PFSK-1 (cell line): ENCODE results near the gene GRK3.

Experiments
- FOXP2 ChIP-seq: optimal IDR thresholded peaks from 2 replicates; pipeline ENCODE3; 2011; ENCODE audit warnings: borderline replicate concordance, control low read depth, inconsistent platforms; ENCODE audit not compliant: insufficient read depth; ENCODE audit errors: extremely low read length, extremely low read depth
- POLR2AphosphoS5 ChIP-seq: IDR thresholded peaks from 2 replicates; pipeline ENCODE4 v1.6.1; 2012; ENCODE audit warnings: low read depth, mild to moderate bottlenecking, control low read depth, low read length, moderate library complexity
- SIN3A ChIP-seq: IDR thresholded peaks from 2 replicates; pipeline ENCODE4 v1.6.1; 2012; ENCODE audit warnings: mild to moderate bottlenecking, low read length, moderate library complexity, borderline replicate concordance; ENCODE audit not compliant: insufficient read depth
- TAF1 ChIP-seq: IDR thresholded peaks from 2 replicates; pipeline ENCODE4 v1.6.1; 2012; ENCODE audit warnings: low read length, control low read depth, borderline replicate concordance; ENCODE audit not compliant: insufficient read depth
- TF ChIP-seq, protein P1 (sequence below), 2 experiments: IDR thresholded peaks; 2 replicates each; pipeline versions ENCODE4 v1.6.1 to v1.8.0; 2011 to 2012; ENCODE audit warnings: low read depth in 2 of 2, low read length in 2 of 2, control low read depth in 1 of 2, inconsistent platforms in 1 of 2, mild to moderate bottlenecking in 1 of 2, moderate library complexity in 1 of 2; ENCODE audit not compliant: insufficient read depth in 1 of 2

Gene GRK3

DNA sequence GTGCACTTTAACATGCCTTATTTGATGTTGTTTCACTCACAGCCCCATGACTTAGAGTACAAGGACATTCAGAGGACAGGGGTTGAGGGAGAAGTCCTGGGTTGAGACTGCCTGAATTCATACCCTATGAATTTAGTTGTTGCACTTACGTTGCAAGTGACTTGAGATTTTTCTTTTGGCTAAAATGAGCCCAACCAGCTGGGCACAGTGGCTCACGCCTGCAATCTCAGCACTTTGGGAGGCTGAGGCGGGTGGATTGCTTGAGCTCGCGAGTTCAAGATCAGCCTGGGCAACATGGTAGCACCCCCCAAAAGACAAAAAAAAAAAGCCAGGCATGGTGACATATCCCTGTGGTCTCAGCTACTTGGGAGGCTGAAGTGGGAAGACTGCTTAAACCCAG is 7.3 kb upstream of the GRK3 start:
- TF ChIP-seq TAF1: no peak
- TF ChIP-seq POLR2AphosphoS5: no peak
- TF ChIP-seq, protein P1, sequence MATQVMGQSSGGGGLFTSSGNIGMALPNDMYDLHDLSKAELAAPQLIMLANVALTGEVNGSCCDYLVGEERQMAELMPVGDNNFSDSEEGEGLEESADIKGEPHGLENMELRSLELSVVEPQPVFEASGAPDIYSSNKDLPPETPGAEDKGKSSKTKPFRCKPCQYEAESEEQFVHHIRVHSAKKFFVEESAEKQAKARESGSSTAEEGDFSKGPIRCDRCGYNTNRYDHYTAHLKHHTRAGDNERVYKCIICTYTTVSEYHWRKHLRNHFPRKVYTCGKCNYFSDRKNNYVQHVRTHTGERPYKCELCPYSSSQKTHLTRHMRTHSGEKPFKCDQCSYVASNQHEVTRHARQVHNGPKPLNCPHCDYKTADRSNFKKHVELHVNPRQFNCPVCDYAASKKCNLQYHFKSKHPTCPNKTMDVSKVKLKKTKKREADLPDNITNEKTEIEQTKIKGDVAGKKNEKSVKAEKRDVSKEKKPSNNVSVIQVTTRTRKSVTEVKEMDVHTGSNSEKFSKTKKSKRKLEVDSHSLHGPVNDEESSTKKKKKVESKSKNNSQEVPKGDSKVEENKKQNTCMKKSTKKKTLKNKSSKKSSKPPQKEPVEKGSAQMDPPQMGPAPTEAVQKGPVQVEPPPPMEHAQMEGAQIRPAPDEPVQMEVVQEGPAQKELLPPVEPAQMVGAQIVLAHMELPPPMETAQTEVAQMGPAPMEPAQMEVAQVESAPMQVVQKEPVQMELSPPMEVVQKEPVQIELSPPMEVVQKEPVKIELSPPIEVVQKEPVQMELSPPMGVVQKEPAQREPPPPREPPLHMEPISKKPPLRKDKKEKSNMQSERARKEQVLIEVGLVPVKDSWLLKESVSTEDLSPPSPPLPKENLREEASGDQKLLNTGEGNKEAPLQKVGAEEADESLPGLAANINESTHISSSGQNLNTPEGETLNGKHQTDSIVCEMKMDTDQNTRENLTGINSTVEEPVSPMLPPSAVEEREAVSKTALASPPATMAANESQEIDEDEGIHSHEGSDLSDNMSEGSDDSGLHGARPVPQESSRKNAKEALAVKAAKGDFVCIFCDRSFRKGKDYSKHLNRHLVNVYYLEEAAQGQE (IDR thresholded peaks at IDR 0.05; ENCODE audit: insufficient read depth in 1 of 2, low read depth in 2 of 2, low read length in 2 of 2): no peak
- no peak for TF ChIP-seq SIN3A
- no peak for TF ChIP-seq FOXP2

GRCh38 chr22:25558341-25558740 is 6.1 kb upstream of the GRK3 start:
- TF ChIP-seq TAF1 (no peak), FOXP2 (no peak), SIN3A (no peak), POLR2AphosphoS5 (no peak)
- TF ChIP-seq, protein P1 (IDR thresholded peaks at IDR 0.05; ENCODE audit: insufficient read depth in 1 of 2, low read depth in 2 of 2, low read length in 2 of 2): no peak

DNA sequence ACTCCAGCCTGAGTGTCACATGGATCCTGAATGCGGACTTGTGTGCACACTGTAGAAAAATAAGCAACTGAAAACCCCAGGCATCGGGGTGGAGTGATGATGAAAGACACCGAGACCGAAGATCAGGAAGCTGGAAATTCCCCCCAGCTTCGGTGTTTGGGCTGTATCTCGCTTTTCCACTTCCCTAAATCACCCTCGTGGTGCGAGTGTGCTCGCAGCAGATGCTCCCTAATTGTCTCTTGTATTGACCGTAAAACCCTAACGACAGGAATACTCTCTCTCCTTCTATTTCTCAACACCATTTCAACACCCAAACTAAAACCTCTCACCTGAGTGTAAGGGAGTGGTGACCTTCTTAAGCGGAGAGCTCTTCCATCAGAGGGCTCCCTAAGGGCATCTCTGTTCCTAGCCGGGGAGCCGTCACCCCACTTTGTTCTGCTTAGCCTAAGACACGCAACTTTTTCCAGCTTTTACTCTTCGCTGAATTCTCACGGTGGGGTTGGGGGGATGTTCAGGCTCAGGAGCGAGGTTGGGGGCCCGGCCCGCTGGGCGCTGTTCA is 635 bp upstream of the GRK3 start:
- TF ChIP-seq, protein P1 (IDR thresholded peaks at IDR 0.05; ENCODE audit: insufficient read depth in 1 of 2, low read depth in 2 of 2, low read length in 2 of 2): no peak
- no peak for TF ChIP-seq SIN3A
- no peak for TF ChIP-seq POLR2AphosphoS5
- no peak for TF ChIP-seq TAF1

DNA sequence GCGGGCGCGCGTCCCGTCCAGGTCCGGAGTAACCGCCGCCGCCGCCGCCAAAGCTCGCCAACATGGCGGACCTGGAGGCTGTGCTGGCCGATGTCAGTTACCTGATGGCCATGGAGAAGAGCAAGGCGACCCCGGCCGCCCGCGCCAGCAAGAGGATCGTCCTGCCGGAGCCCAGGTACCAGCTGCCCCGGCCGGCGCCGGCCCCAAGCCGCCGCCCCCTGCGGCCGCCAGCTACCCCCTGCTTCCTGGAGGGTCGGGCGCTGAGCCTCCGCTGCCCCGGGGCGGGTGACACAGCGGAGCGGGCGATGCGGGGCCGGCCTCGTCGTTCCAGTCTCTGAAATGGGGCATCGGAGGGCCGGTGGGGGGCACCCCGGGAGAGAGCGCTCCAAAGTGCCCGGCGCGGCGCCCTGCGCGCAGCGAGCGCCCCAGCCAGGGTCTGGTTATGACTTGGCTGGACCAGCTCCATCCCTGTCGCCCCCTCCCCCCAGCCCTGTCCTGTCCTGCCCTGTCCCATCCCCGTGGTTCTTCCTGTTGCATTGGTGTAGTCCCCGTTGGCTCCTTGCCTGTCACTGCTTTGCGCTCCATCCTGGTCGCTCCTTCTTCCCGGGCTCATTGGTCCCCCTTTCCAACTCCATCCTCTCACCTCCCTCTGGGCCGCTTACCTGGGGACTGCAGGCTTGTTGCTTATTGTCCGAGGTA is 653 bp downstream of the GRK3 start:
- TF ChIP-seq FOXP2 (no peak), TAF1 (no peak), POLR2AphosphoS5 (no peak), SIN3A (no peak)
- TF ChIP-seq, protein P1 (IDR thresholded peaks at IDR 0.05; ENCODE audit: insufficient read depth in 1 of 2, low read depth in 2 of 2, low read length in 2 of 2): no peak
